Measurements from ENCODE around the gene EXOC2.
A peak's percentile ranks its signal among the peaks of the same experiment; 100 is the strongest.

Gene EXOC2

DNA sequence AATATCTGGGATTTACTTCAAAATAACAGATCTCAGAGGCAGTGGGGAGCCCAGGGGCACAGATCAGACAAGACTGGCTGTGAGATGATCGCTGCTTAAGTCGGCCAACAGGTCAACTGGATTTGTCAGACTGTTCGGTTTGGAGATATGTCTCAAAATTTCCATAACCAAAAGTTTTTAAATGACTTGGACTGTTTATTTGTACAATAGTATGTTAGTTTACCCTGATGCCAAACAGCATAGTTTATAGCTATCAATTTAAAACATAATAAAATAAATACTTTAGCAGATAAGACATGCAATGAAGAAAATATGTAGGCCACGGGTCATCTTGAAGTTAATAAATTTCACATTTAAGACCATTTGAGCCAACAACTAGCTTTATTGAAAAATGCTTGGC is 174.7 kb downstream of the EXOC2 start:
- DNase-seq: no peak

DNA sequence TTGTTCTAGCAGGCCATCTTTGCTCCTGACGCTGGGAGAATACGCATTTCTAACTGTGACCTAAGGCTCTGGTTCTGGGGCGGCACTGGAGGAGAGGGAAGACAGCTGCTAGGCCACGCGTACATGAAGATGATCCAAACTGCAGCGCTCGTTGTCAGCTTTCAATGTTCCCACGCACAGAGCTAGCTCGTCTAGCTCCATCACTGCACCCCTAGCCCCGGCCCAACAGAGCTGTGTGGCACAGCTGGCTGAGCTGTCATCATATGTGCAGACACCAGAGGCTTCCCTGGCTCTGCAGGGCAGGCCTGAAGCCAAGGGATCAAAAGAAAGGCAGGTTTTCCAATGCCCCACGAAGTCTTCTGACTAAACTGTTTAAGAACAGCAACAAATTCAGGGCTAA is 176.7 kb downstream of the EXOC2 start:
- no peak for DNase-seq

- DNase-seq: no peak
Observed at GRCh38 chr6:515267-515666, 177.7 kb downstream of the EXOC2 start.

- no peak for DNase-seq
Observed at GRCh38 chr6:514396-514978, 178.5 kb downstream of the EXOC2 start.

- DNase-seq: no peak
Observed at GRCh38 chr6:513961-514360, 179.0 kb downstream of the EXOC2 start.

DNA sequence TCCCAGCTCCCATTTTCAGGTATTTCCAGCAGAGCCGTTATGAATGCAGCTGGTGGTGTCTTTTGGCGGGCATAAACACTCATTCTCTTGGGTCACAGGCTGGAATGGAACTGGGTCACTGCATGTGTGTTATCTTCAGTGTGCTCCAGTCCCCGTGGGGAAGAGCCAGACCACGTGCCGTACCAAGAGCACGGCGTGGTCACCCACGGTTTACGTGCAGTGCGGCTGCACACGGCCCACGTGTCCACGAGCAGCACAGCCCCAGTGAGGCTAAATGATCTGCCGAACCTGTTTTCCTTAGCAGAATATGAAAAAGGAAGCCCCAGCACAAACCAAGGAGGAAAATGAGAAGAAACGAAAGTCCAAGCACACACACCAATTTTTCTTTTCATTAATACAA is 179.9 kb downstream of the EXOC2 start:
- no peak for DNase-seq

DNA sequence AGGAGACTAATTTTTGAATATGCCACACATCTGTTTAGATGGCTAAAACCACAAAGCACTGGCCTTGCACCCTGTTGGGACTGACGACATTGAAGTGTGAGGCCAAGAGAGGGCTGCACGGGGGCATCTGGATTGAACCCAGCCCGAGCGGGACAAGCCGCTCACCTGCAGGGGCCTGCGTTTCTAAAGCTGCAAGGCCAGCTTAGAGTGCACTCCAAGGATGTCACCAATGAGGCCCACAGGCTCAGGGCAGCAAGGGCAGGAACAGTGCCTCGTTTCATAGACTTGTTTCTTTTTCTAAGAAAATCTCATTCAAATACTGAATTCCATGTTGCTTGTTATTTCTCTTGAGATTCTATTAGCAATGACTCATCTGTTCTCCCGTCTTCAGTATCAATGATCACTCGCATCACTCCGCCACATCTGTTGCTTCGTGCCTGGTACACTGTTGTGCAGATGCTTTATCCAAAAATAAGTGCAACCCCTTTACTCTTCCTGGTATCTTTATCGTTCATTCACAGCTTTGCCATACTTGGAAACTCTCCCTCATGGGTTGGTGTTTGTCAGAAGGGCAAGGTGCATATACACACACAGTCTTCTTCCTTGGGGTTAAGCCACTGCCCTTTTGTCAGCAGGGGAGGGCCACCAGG is 181.3 kb downstream of the EXOC2 start:
- no peak for DNase-seq

DNA sequence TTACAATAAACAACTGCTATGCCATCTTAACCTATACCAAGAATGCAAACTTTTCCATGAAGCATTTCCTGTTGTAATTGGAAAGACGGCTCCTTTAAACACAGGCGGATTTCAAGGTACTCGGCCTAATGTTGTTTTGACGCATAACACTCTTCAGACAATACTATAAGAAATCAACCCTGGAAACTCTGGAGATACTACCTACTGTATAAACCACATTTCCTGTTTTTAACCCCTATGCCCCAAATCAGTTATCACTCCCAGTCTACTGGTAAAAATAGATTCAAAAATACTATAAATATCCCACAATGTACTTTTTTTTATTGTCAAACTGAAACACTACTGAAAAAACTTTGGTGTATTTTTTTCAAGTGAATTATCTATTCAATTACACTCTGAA is 183.3 kb downstream of the EXOC2 start:
- DNase-seq: no peak

DNA sequence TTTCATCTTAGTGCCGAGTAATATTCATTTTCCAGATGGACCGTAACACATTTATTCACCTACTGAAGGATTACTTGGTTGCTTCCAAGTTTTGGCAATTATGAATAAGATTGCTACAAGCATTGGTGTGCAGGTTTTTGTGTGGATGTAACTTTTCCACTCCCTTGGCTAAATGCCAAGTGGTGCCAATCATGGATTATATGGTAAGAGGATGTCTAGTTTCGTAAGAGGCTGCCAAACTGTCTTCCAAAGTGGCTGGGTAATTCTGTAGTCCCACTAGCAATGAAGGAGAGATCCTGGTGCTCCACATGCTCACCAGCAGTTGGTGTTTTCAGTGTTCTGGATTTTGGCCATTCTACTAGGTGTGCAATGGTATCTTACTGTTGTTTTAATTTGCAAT is 184.3 kb downstream of the EXOC2 start:
- no peak for DNase-seq

DNA sequence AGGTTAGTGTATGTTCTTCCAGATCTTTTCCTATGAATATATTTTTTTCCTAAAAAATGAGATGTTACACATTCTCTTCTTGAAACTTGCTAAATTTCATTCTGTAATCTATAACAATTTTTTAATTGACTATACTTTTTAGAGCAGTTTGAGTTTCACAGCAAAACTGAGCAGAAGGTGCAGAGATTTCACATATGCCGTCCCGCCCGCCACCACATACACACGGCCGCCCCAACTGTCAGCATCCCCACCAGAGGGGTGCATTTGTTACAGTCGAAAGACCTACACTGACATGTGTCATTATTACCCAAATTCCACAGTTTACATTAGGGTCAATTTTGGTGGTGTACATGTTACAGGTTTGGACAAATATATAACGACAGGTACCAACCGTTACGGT is 184.9 kb downstream of the EXOC2 start:
- DNase-seq: no peak

GRCh38 chr6:506920-507622 is 185.9 kb downstream of the EXOC2 start:
- no peak for DNase-seq

GRCh38 chr6:506508-506907 is 186.4 kb downstream of the EXOC2 start:
- peak; percentile 66 to 85 for DNase-seq

GRCh38 chr6:505374-505773 is 187.6 kb downstream of the EXOC2 start:
- no peak for DNase-seq

GRCh38 chr6:504446-504980 is 188.4 kb downstream of the EXOC2 start:
- DNase-seq: no peak

DNA sequence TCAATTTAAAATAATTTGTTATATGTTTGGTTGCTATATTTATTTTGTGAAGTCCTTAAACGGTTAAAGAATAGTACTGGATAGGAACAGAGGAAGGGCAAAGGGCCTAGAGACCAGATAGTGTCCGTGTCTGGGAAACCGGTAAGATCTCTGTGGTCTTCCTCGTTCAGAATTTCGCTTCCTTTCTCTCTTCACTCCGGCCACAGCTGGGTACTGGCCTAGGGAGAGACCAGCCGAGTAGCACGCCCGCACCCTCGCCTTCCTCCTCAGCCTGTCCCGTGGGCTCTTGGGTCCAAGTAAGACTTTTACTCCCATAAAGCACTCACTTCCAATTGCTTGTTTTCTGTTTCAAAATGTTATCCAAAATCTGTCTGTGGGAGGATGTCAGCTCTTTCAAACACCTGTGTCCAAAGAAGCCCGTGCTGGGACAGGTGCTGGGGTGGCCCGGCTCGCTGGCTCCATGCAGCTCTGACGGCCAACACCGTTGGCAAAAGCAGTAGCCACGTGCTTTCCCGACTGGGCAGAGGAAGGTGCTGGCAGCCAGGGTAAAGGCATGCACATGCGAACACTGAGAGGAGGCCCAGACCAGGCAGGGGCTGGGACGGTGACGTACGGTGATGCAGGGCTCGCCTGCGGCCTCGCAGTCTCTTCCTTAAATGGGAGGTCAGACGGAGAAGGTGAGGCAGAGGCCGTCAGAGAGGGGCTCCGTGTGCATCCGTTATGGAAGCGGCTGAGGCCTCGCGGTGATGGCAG is 189.2 kb downstream of the EXOC2 start:
- DNase-seq: no peak

DNA sequence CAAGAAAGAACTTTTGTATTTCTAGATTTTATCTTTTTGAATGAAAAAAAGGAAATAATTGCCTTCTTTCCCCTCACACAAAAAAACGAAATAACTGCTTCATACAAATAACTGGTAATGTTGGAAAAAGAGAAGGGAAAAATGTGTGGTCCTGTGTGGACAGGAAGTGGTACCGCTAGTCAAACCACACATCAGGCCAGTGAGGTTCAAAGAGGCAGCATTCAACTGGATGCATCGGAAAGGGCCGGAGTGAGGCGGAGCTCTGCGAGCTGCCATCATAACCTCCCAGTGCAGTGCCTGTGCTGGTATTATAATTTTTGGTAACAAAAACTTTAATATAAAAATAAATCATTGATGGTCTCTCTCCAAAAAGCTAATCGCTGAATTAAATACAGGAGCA is 190.2 kb downstream of the EXOC2 start:
- DNase-seq: no peak

DNA sequence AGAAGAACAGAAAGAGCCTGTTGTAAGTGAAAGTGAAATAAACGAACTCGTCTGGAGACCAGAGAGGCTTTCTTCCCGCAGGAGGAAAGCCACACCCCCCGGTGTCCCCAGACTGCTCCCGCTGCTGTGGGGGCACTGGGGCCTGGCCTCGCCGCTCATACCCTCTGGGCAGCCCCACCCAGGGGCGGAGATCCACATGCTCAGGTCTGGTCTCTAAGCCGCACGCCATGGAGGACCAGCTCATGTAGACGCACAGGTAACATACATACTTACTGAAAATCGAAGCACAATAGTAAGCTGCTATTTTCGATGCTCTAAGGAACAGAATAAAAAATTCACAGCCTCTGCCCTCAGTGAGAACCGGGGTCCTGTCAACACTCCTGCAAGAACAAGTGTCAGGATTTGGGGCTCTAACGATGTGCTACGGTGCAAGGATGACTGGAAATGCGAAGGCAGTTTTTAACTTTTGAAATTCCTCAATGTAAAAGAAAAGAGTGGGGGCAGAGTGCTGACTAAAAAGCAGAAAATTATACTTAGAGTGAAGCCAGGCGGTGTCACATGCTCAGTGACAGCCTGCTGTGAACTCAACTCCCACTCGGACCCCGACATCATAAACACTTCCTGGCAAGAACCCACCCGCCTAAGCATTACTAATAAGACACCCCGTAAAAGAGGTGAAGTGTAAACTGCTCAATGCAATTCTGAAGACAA is 190.9 kb downstream of the EXOC2 start:
- DNase-seq: peak; percentile 6 to 7

DNA sequence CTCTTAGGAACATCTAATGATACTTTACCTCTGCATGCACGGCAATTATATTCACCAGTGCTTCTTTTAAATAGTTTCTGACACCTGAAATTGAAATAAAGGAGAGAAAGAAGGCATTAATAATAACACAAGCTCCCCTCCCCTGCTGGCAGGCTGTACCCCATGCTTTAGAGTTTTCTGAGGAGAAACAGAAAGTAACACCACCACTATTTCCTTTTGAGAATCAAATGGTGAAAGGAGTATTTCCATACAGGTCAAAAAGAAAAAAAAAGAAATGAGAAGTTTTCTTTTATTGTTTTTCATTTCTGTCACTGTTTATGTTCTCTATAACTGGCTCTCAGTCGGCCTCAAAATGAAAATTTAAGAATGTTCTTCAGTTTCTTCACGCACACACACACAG is 193.3 kb downstream of the EXOC2 start:
- DNase-seq: no peak

- DNase-seq: no peak
Observed at GRCh38 chr6:498795-499231, 194.1 kb downstream of the EXOC2 start.

- DNase-seq: no peak
Observed at GRCh38 chr6:497258-497657, 195.7 kb downstream of the EXOC2 start.

DNA sequence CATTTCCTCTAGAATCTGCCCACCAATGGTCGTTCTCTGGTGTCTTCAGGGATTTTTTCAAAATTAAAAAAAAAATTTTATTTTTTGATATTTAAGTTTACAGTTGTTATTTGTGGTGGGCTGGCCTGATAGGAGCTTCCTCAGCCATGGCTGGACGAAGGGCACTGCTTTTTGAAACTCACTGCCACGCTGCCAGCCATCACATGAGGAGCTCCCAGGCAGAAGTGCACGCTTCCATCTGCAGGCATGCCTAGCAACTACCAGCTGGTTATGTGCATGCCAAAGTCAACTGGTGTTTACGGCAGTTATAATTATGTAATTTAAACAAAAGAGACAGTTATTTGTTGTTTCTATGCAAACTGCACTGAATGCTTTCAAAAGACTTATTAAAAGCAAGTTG is 196.3 kb downstream of the EXOC2 start:
- DNase-seq: no peak

DNA sequence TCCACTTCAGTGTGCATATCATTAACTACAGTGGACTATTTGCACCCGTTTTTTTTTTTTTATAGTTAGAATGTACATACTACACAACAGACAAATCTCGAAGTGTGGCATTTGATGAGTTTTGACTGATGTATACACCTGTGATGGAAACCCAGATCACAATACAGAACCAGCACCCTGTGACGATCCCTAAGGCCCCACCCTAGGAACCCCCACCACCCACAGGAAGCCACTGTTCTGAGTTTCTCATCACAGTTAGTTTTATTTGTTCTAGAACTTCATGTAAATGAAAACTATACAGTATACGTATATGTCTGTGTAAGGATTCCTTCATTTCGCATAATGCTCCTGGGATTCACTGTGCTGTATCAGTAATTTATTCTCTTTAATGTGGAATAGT is 198.5 kb downstream of the EXOC2 start:
- no peak for DNase-seq

DNA sequence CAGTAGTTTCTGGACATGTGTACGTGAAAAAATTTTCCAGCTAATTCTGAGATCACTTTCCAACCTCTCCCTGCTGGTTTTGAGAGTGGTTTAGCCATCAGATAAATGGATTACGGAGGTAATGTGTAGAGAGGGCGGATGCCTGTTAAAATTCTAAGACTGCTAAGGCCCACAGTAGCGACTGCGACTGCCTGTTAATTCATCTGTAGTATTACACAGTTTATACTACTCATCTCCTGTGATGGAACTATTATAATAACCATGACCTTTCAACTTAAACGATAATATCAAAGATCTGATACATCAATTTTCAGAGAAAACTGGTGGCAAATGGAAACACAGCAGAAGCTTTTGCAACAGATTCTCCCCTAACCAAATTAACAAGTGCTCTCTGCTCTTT is 199.1 kb downstream of the EXOC2 start:
- DNase-seq: no peak

Measured in inflammatory macrophage treated with lipopolysaccharide for 1 hour (primary cell).